Neuronal stem cell (in vitro differentiated cells): ENCODE data around the gene TRIM27.

Experiments
- DNase-seq: peaks from one replicate; pipeline ENCODE4 v3.0.0-alpha.2; 2013; ENCODE audit warnings: low spot score
- H2AFZ ChIP-seq: one replicate; pipeline ENCODE4 v1.6.1; 2013; ENCODE audit warnings: mild to moderate bottlenecking, low read length, inconsistent platforms
- H2AK5ac ChIP-seq: 2 replicates; pipeline ENCODE4 v1.6.1; 2013; ENCODE audit warnings: low read depth, mild to moderate bottlenecking, inconsistent platforms, low read length, moderate library complexity, mixed read lengths
- H2BK120ac ChIP-seq: 2 replicates; pipeline ENCODE4 v1.6.1; 2013; ENCODE audit warnings: low read depth, mild to moderate bottlenecking, inconsistent platforms, low read length, moderate library complexity, mixed read lengths
- H2BK12ac ChIP-seq: one replicate; pipeline ENCODE4 v1.6.1; 2013; ENCODE audit warnings: low read length, inconsistent platforms
- H2BK15ac ChIP-seq: 2 replicates; pipeline ENCODE4 v1.6.1; 2013; ENCODE audit warnings: mild to moderate bottlenecking, low read length, inconsistent platforms, mixed read lengths
- H2BK5ac ChIP-seq: one replicate; pipeline ENCODE4 v1.6.1; 2013; ENCODE audit warnings: inconsistent platforms, mild to moderate bottlenecking, low read length, moderate library complexity
- H3K14ac ChIP-seq: one replicate; pipeline ENCODE4 v1.6.1; 2013; ENCODE audit warnings: low read length, inconsistent platforms
- H3K18ac ChIP-seq: 2 replicates; pipeline ENCODE4 v1.6.1; 2013; ENCODE audit warnings: low read length, inconsistent platforms
- H3K23ac ChIP-seq: 2 replicates; pipeline ENCODE4 v1.6.1; 2013; ENCODE audit warnings: low read depth, mild to moderate bottlenecking, mixed read lengths, low read length, inconsistent platforms; ENCODE audit not compliant: poor library complexity
- H3K27ac ChIP-seq: replicated peaks from 3 replicates; pipeline ENCODE4 v1.5.1; 2013; ENCODE audit warnings: low read length, inconsistent platforms
- H3K27me3 ChIP-seq, 3 experiments: 2 replicates each; pipeline ENCODE4 v1.6.1; 2013; ENCODE audit warnings: low read length in 3 of 3, mild to moderate bottlenecking in 2 of 3, inconsistent platforms in 1 of 3, low read depth in 1 of 3, mixed read lengths in 1 of 3, moderate library complexity in 1 of 3; ENCODE audit not compliant: control insufficient read depth in 3 of 3, insufficient read depth in 3 of 3
- H3K36me3 ChIP-seq, 2 donors: replicated peaks in 1 of 2; 2 replicates each; pipeline ENCODE4 v1.6.1; 2013; ENCODE audit warnings: low read length in 2 of 2; ENCODE audit not compliant: control insufficient read depth in 2 of 2, insufficient read depth in 2 of 2
- H3K4ac ChIP-seq: 2 replicates; pipeline ENCODE4 v1.6.1; 2013; ENCODE audit warnings: inconsistent platforms, mild to moderate bottlenecking, low read length, moderate library complexity
- H3K4me1 ChIP-seq, 2 donors: 1 replicate in 1 of 2; 2 replicates in 1 of 2; pipeline ENCODE4 v1.6.1; 2013; ENCODE audit warnings: low read length in 2 of 2, low read depth in 1 of 2; ENCODE audit not compliant: control insufficient read depth in 2 of 2, insufficient read depth in 1 of 2
- H3K4me2 ChIP-seq: one replicate; pipeline ENCODE4 v1.6.1; 2013; ENCODE audit warnings: mild to moderate bottlenecking, low read length, inconsistent platforms; ENCODE audit not compliant: insufficient read depth, poor library complexity, severe bottlenecking
- H3K4me3 ChIP-seq, 2 donors: 2 replicates each; pipeline ENCODE4 v1.5.1; 2013; ENCODE audit warnings: low read length in 2 of 2, mild to moderate bottlenecking in 2 of 2, inconsistent platforms in 1 of 2, moderate library complexity in 1 of 2
- H3K79me1 ChIP-seq: one replicate; pipeline ENCODE4 v1.6.1; 2013; ENCODE audit warnings: low read depth, mild to moderate bottlenecking, inconsistent platforms, low read length, moderate library complexity
- H3K9ac ChIP-seq: one replicate; pipeline ENCODE4 v1.6.1; 2013; ENCODE audit warnings: mild to moderate bottlenecking, low read depth, low read length, inconsistent platforms; ENCODE audit not compliant: poor library complexity
- H3K9me3 ChIP-seq, 2 donors: replicated peaks in 1 of 2; 2 replicates each; pipeline versions ENCODE3 to v1.6.1; 2013; ENCODE audit warnings: low read length in 2 of 2, mild to moderate bottlenecking in 2 of 2, inconsistent platforms in 1 of 2, low read depth in 1 of 2, mixed read lengths in 1 of 2, moderate library complexity in 1 of 2; ENCODE audit not compliant: control insufficient read depth in 2 of 2, insufficient read depth in 1 of 2
- H4K8ac ChIP-seq: one replicate; pipeline ENCODE4 v1.6.1; 2013; ENCODE audit warnings: low read depth, mild to moderate bottlenecking, inconsistent platforms, low read length, moderate library complexity
- H4K91ac ChIP-seq: one replicate; pipeline ENCODE4 v1.6.1; 2013; ENCODE audit warnings: low read length, low read depth, mild to moderate bottlenecking, inconsistent platforms; ENCODE audit not compliant: poor library complexity
- WGBS, 2 donors: extraction: QIAGEN DNeasy Blood & Tissue Kit; methylation state at CpG; one replicate each; pipeline ENCODE4 v1.1.7; 2013; ENCODE audit warnings: missing lambda C conversion rate in 2 of 2, mixed read lengths in 1 of 2; ENCODE audit not compliant: insufficient read length in 2 of 2, insufficient replicate concordance in 1 of 2; ENCODE audit errors: extremely low coverage in 2 of 2; 5-methylcytosine and 5-hydroxymethylcytosine counted together

TRIM27 gene

GRCh38 chr6:28893172-28893799 lies 30.5 kb downstream of the TRIM27 start:
- Histone ChIP-seq H3K27ac (no peak overlapping the region), H2BK15ac (no peak overlapping the region)

GRCh38 chr6:28892525-28892924 lies 31.3 kb downstream of the TRIM27 start:
- WGBS, 2 donors: no CpG with 5 or more reads among the region's 4 CpGs
- H4K91ac ChIP-seq: no peak overlapping the region
- no peaks in the 10 kb centered on the region for H3K9me3 ChIP-seq

More at GRCh38 chr6:28893172-28893799, 30.5 kb downstream of the TRIM27 start:
- no peak overlapping the region for H2BK12ac ChIP-seq
- no CpG with 5 or more reads among the region's 9 CpGs for WGBS, 2 donors
- no peaks in the 10 kb centered on the region for H3K9me3 ChIP-seq
- H3K4me2 ChIP-seq: no peak overlapping the region
- H2BK120ac ChIP-seq: no peak overlapping the region
- no peak overlapping the region for H2AFZ ChIP-seq
- no peak overlapping the region for H4K8ac ChIP-seq
- H3K4me1 ChIP-seq: no peaks in the 10 kb centered on the region
- H3K4me3 ChIP-seq: no peak overlapping the region
- H3K79me1 ChIP-seq: no peaks in the 10 kb centered on the region
- DNase-seq: no peak
- no peak overlapping the region for H3K18ac ChIP-seq
- no peaks in the 10 kb centered on the region for H3K27me3 ChIP-seq
- no peak overlapping the region for H2BK5ac ChIP-seq
- no peak overlapping the region for H3K23ac ChIP-seq
- H3K36me3 ChIP-seq: no peaks in the 10 kb centered on the region
- H3K14ac ChIP-seq: no peak overlapping the region
- H2AK5ac ChIP-seq: no peak overlapping the region
- H3K4ac ChIP-seq: peak overlapping the region; percentile 76
- no peak overlapping the region for H3K9ac ChIP-seq
- H4K91ac ChIP-seq: no peak overlapping the region

GRCh38 chr6:28887796-28888496 lies 35.8 kb downstream of the TRIM27 start:
- Histone ChIP-seq H3K27ac (no peak overlapping the region), H3K14ac (no peak overlapping the region), H2BK15ac (no peak overlapping the region), H2BK5ac (no peak overlapping the region), H3K4ac (no peak overlapping the region), H3K18ac (no peak overlapping the region), H2AK5ac (no peak overlapping the region), H2BK120ac (no peak overlapping the region), H3K9me3 (no peaks in the 10 kb centered on the region), H3K4me1 (no peaks in the 10 kb centered on the region), H3K36me3 (no peaks in the 10 kb centered on the region), H3K4me2 (no peak overlapping the region), H2BK12ac (no peak overlapping the region), H3K23ac (no peak overlapping the region), H3K27me3 (no peaks in the 10 kb centered on the region), H3K79me1 (no peaks in the 10 kb centered on the region), H2AFZ (no peak overlapping the region), H3K4me3 (no peak overlapping the region), H4K8ac (no peak overlapping the region), H4K91ac (no peak overlapping the region), H3K9ac (no peak overlapping the region)
- no peak for DNase-seq
- no CpG with 5 or more reads among the region's 4 CpGs for WGBS, 2 donors

More at GRCh38 chr6:28892525-28892924, 31.3 kb downstream of the TRIM27 start:
- Histone ChIP-seq H3K27ac (no peak overlapping the region), H3K27me3 (no peaks in the 10 kb centered on the region), H4K8ac (no peak overlapping the region), H2AFZ (no peak overlapping the region), H3K79me1 (no peaks in the 10 kb centered on the region), H2BK15ac (no peak overlapping the region), H3K4me2 (no peak overlapping the region), H3K36me3 (no peaks in the 10 kb centered on the region), H2BK120ac (no peak overlapping the region), H3K4ac (no peak overlapping the region), H2AK5ac (no peak overlapping the region), H3K18ac (no peak overlapping the region), H2BK5ac (no peak overlapping the region), H3K23ac (no peak overlapping the region), H3K4me3 (no peak overlapping the region), H2BK12ac (no peak overlapping the region), H3K9ac (no peak overlapping the region), H3K4me1 (no peaks in the 10 kb centered on the region), H3K14ac (no peak overlapping the region)
- DNase-seq: no peak

GRCh38 chr6:28886079-28886439 lies 37.7 kb downstream of the TRIM27 start:
- Histone ChIP-seq H3K4me2 (no peak overlapping the region), H4K8ac (no peak overlapping the region), H3K27me3 (no peaks in the 10 kb centered on the region), H3K18ac (no peak overlapping the region), H3K4me1 (no peaks in the 10 kb centered on the region), H2BK15ac (no peak overlapping the region), H3K14ac (no peak overlapping the region), H3K79me1 (no peaks in the 10 kb centered on the region), H2AFZ (no peak overlapping the region), H3K9ac (no peak overlapping the region), H3K9me3 (no peaks in the 10 kb centered on the region), H2BK5ac (no peak overlapping the region), H2BK12ac (no peak overlapping the region), H4K91ac (no peak overlapping the region), H3K23ac (no peak overlapping the region), H3K36me3 (no peaks in the 10 kb centered on the region), H3K27ac (no peak overlapping the region), H3K4ac (no peak overlapping the region), H3K4me3 (no peak overlapping the region), H2AK5ac (no peak overlapping the region), H2BK120ac (no peak overlapping the region)
- WGBS, 2 donors: no CpG with 5 or more reads among the region's 7 CpGs
- DNase-seq: no peak
